ENCODE results near the gene PWWP2A. TPM values are rescaled to one million over a fixed set of nuclear protein-coding genes. Genes with fewer than 3 reads are reported as not detected.

PWWP2A gene, protein sequence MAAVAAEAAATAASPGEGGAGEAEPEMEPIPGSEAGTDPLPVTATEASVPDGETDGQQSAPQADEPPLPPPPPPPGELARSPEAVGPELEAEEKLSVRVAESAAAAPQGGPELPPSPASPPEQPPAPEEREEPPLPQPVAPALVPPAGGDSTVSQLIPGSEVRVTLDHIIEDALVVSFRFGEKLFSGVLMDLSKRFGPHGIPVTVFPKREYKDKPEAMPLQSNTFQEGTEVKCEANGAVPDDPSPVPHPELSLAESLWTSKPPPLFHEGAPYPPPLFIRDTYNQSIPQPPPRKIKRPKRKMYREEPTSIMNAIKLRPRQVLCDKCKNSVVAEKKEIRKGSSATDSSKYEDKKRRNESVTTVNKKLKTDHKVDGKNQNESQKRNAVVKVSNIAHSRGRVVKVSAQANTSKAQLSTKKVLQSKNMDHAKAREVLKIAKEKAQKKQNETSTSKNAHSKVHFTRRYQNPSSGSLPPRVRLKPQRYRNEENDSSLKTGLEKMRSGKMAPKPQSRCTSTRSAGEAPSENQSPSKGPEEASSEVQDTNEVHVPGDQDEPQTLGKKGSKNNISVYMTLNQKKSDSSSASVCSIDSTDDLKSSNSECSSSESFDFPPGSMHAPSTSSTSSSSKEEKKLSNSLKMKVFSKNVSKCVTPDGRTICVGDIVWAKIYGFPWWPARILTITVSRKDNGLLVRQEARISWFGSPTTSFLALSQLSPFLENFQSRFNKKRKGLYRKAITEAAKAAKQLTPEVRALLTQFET
- total RNA-seq = 23.6 and 26.8 TPM in 2 replicates

DNA sequence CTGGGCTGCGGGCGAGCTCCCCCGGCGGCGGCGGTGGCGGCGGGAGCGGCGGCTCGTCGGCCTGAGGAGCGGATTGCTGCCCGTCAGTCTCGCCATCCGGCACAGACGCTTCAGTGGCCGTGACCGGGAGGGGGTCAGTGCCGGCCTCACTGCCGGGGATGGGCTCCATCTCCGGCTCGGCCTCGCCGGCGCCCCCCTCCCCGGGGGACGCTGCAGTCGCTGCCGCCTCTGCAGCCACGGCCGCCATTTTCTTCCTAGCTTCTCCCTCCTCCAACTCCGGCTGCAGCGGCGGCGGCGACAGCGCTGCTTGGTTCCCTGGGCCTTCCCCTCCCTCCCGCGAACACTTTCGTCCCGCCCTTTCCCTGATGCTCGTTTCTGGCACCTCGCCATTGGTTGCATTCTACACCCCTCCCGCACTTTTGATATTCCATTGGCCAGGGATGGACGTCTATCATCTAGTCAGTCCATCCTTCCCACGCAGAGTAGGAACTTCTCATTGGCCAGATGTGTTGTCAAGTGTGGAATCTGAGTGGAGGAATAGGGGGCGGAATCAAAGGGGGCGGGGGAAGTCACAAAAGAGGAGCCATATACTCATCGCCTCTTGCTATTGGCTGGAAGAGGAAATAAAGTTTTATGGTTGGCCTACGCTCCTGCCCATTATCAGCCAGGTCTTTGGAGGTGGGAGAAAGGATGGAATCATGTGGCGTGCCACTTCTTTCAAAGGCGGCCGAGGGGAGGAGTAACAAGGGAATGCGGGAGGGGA is at the start of gene PWWP2A:
TSS of gene PWWP2A (minus strand) at position 309 of the 763 bp plus-strand sequence. CDS start at position 247, 62 bp downstream.
- Histone ChIP-seq H3K4me1 (ENCODE audit: insufficient read depth, low read length) (peaks cover 5% of the 10 kb centered on the region), H4K20me1 (ENCODE audit: insufficient read depth, low read length) (peaks cover 7% of the 10 kb centered on the region), H3K27ac (ENCODE audit: low read depth, low read length) (peak within 1 kb of the TSS; percentile 82), H3K9me3 (ENCODE audit: low read depth, low read length) (no peaks in the 10 kb centered on the region), H3K27me3 (ENCODE audit: insufficient read depth, low read length) (no peaks in the 10 kb centered on the region), H3K79me2 (ENCODE audit: insufficient read depth, low read length) (peaks cover 38% of the 10 kb centered on the region), H3K4me3 (ENCODE audit: insufficient read depth, low read length) (peak within 1 kb of the TSS; percentile 92), H3K36me3 (ENCODE audit: insufficient read depth, low read length) (peaks cover 23% of the 10 kb centered on the region), H3K4me2 (ENCODE audit: insufficient read depth, low read length) (peak within 1 kb of the TSS; percentile 89), H2AFZ (ENCODE audit: low read length) (peak within 1 kb of the TSS; percentile 88)
- TF ChIP-seq, protein P1, sequence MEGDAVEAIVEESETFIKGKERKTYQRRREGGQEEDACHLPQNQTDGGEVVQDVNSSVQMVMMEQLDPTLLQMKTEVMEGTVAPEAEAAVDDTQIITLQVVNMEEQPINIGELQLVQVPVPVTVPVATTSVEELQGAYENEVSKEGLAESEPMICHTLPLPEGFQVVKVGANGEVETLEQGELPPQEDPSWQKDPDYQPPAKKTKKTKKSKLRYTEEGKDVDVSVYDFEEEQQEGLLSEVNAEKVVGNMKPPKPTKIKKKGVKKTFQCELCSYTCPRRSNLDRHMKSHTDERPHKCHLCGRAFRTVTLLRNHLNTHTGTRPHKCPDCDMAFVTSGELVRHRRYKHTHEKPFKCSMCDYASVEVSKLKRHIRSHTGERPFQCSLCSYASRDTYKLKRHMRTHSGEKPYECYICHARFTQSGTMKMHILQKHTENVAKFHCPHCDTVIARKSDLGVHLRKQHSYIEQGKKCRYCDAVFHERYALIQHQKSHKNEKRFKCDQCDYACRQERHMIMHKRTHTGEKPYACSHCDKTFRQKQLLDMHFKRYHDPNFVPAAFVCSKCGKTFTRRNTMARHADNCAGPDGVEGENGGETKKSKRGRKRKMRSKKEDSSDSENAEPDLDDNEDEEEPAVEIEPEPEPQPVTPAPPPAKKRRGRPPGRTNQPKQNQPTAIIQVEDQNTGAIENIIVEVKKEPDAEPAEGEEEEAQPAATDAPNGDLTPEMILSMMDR (IDR thresholded peaks at IDR 0.05; ENCODE audit: extremely low read depth, low read depth, low read length) = no peak
- DNase-seq (ENCODE audit: insufficient read length, low spot score, missing footprints) = peak; percentile 99

DNA sequence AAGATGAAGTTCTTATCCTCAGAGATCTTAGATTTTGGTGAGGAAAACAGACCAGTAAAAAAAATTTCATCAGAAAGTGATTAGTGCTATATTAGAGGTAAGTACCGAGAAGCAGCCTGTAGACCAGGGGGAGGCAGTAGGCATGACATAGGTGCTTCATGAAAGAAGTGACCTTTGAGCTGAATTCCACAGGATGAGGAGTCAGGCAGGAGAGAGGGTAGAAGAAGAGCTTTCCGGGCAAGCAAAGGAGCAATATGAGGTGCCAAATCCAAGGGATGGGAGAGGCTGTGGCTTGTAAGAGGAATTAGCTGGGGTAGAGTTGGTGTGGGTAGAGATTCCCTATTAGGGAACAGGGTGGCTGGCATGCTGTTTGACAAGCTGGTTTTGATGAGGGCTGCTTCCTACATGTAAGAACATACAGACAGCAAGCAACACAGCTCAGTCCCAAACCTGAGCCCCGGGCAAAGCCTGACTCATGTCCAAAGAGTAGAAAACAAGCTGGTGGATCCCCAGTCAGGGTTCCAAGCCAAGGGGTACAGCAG is 48.4 kb upstream of the PWWP2A start:
- Histone ChIP-seq H3K27ac (ENCODE audit: low read depth, low read length) (peak overlapping the region; percentile 96), H3K4me1 (ENCODE audit: insufficient read depth, low read length) (peaks cover 54% of the 10 kb centered on the region), H3K9me3 (ENCODE audit: low read depth, low read length) (no peaks in the 10 kb centered on the region), H3K4me2 (ENCODE audit: insufficient read depth, low read length) (no peak overlapping the region), H3K4me3 (ENCODE audit: insufficient read depth, low read length) (no peak overlapping the region), H3K36me3 (ENCODE audit: insufficient read depth, low read length) (no peaks in the 10 kb centered on the region), H3K27me3 (ENCODE audit: insufficient read depth, low read length) (no peaks in the 10 kb centered on the region), H2AFZ (ENCODE audit: low read length) (peak overlapping the region; percentile 75), H3K79me2 (ENCODE audit: insufficient read depth, low read length) (no peaks in the 10 kb centered on the region), H4K20me1 (ENCODE audit: insufficient read depth, low read length) (no peaks in the 10 kb centered on the region)
- TF ChIP-seq, protein P1 (IDR thresholded peaks at IDR 0.05; ENCODE audit: extremely low read depth, low read depth, low read length) = no peak
- DNase-seq (ENCODE audit: insufficient read length, low spot score, missing footprints) = no peak

DNA sequence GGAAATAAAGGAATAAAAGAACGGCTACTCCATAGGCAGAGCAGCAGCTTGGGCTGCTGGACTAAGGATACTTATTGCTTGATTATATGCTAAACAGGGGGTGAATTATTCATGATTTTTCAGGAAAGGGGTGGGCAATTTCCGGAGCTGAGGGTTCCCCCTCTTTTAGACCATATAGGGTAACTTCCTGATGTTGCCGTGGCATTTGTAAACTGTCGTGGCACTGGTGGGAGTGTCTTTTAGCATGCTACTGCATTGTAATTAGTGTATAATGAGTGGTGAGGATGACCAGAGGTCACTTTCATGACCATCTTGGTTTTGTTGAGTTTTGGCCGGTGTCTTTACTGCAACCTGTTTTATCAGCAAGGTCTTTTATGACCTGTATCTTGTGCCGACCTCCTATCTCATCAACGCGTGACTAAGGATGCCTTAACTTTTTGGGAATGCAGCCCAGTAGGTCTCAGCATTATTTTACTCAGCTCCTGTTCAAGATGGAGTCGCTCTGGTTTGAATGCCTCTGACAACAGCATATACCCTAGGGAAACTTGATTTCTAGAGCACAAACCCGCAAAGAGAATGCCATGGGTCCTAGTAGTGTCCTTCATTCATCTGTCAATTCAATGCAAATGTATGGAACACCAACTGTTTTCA is 47.8 kb upstream of the PWWP2A start:
- no peak for DNase-seq (ENCODE audit: insufficient read length, low spot score, missing footprints)
- Histone ChIP-seq H3K4me2 (ENCODE audit: insufficient read depth, low read length) (no peak overlapping the region), H3K4me1 (ENCODE audit: insufficient read depth, low read length) (peaks cover 54% of the 10 kb centered on the region)

More for the DNA sequence above, 47.8 kb upstream of the PWWP2A start:
- H3K4me3 ChIP-seq (ENCODE audit: insufficient read depth, low read length) = no peak overlapping the region
- H3K27me3 ChIP-seq (ENCODE audit: insufficient read depth, low read length) = no peaks in the 10 kb centered on the region
- peak overlapping the region; percentile 96 for H3K27ac ChIP-seq (ENCODE audit: low read depth, low read length)
- H4K20me1 ChIP-seq (ENCODE audit: insufficient read depth, low read length) = no peaks in the 10 kb centered on the region
- peak overlapping the region; percentile 65 for H2AFZ ChIP-seq (ENCODE audit: low read length)
- TF ChIP-seq, protein P1 (IDR thresholded peaks at IDR 0.05; ENCODE audit: extremely low read depth, low read depth, low read length) = no peak
- no peaks in the 10 kb centered on the region for H3K36me3 ChIP-seq (ENCODE audit: insufficient read depth, low read length)
- no peaks in the 10 kb centered on the region for H3K9me3 ChIP-seq (ENCODE audit: low read depth, low read length)
- no peaks in the 10 kb centered on the region for H3K79me2 ChIP-seq (ENCODE audit: insufficient read depth, low read length)
